HepG2 (cell line): Measurements from ENCODE around the gene TM4SF5. TPM values are rescaled to one million over a fixed set of nuclear protein-coding genes. Genes with fewer than 3 reads are reported as not detected.
A peak's percentile ranks its signal among the peaks of the same experiment; 100 is the strongest.

Experiments
- ATRX ChIP-seq: sonication (generic); formaldehyde crosslinking; IDR thresholded peaks from 2 replicates; pipeline ENCODE4 v1.4.0; 2020; ENCODE audit warnings: missing genetic modification reagents, borderline replicate concordance
- CEBPB ChIP-seq: IDR thresholded peaks from 2 replicates; pipeline ENCODE4 v1.6.1; 2011; ENCODE audit warnings: low read depth, low read length, improper control_type of control experiment, borderline replicate concordance
- DPF2 ChIP-seq: sonication (generic); formaldehyde crosslinking; IDR thresholded peaks from 2 replicates; pipeline ENCODE4 v1.4.0; 2020; ENCODE audit warnings: mild to moderate bottlenecking, low read depth, missing genetic modification reagents, borderline replicate concordance
- ETV5 ChIP-seq: IDR thresholded peaks from 2 replicates; pipeline ENCODE4 v1.6.1; 2018; ENCODE audit warnings: missing biosample characterization, missing genetic modification reagents, inconsistent platforms, borderline replicate concordance
- FOXM1 ChIP-seq: sonication (generic); formaldehyde crosslinking; IDR thresholded peaks from 2 replicates; pipeline ENCODE4 v1.5.0; 2020; ENCODE audit warnings: missing genetic modification reagents
- HES4 ChIP-seq: sonication (generic); formaldehyde crosslinking; IDR thresholded peaks from 2 replicates; pipeline ENCODE4 v1.9.0; 2021; ENCODE audit warnings: mild to moderate bottlenecking, missing genetic modification reagents, borderline replicate concordance
- HMG20B ChIP-seq: conservative IDR thresholded peaks from 2 replicates; pipeline ENCODE4 v1.6.1; 2016; ENCODE audit warnings: missing genetic modification reagents, missing compliant biosample characterization
- HOXA5 ChIP-seq: sonication (generic); formaldehyde crosslinking; IDR thresholded peaks from 2 replicates; pipeline ENCODE4 v1.4.0; 2020; ENCODE audit warnings: missing genetic modification reagents
- HOXA9 ChIP-seq: sonication (generic); formaldehyde crosslinking; IDR thresholded peaks from 2 replicates; pipeline ENCODE4 v1.8.1; 2022; ENCODE audit warnings: missing genetic modification reagents, mild to moderate bottlenecking, moderate library complexity, borderline replicate concordance
- KLF13 ChIP-seq: sonication (generic); formaldehyde crosslinking; IDR thresholded peaks from 2 replicates; pipeline ENCODE4 v1.4.0; 2020; ENCODE audit warnings: mild to moderate bottlenecking, missing genetic modification reagents
- MEIS1 ChIP-seq: sonication (generic); formaldehyde crosslinking; IDR thresholded peaks from 2 replicates; pipeline ENCODE4 v1.9.0; 2021; ENCODE audit warnings: mild to moderate bottlenecking, missing genetic modification reagents, moderate library complexity, borderline replicate concordance
- PAWR ChIP-seq: sonication (generic); formaldehyde crosslinking; IDR thresholded peaks from 2 replicates; pipeline ENCODE4 v1.4.0; 2020; ENCODE audit warnings: missing genetic modification reagents, mild to moderate bottlenecking, borderline replicate concordance
- RBM39 ChIP-seq: fragments of 200-400 bp; formaldehyde crosslinking; IDR thresholded peaks from one replicate; pipeline ENCODE4 v1.6.1; 2018; ENCODE audit warnings: antibody characterized with exemption, mild to moderate bottlenecking, low read depth, low read length; ENCODE audit not compliant: poor library complexity, severe bottlenecking
- RNF219 ChIP-seq: sonication (generic); formaldehyde crosslinking; IDR thresholded peaks from 2 replicates; pipeline ENCODE4 v1.5.0; 2020; ENCODE audit warnings: mild to moderate bottlenecking, missing genetic modification reagents
- SP140L ChIP-seq: sonication (generic); formaldehyde crosslinking; IDR thresholded peaks from 2 replicates; pipeline ENCODE4 v1.4.0; 2020; ENCODE audit warnings: missing genetic modification reagents, borderline replicate concordance
- ZBTB3 ChIP-seq: sonication (generic); formaldehyde crosslinking; IDR thresholded peaks from 2 replicates; pipeline ENCODE4 v1.4.0; 2020; ENCODE audit warnings: low read depth, mild to moderate bottlenecking, moderate library complexity, missing genetic modification reagents, borderline replicate concordance
- ZNF256 ChIP-seq: sonication (generic); formaldehyde crosslinking; conservative IDR thresholded peaks from 2 replicates; pipeline ENCODE4 v1.4.0; 2020; ENCODE audit warnings: missing genetic modification reagents
- ZNF572 ChIP-seq: sonication (generic); formaldehyde crosslinking; IDR thresholded peaks from 2 replicates; pipeline ENCODE4 v1.5.1; 2020; ENCODE audit warnings: mild to moderate bottlenecking, missing genetic modification reagents
- ZNF616 ChIP-seq: sonication (generic); formaldehyde crosslinking; IDR thresholded peaks from 2 replicates; pipeline ENCODE4 v1.5.0; 2020; ENCODE audit warnings: low read depth, mild to moderate bottlenecking, missing genetic modification reagents
- ZNF687 ChIP-seq: sonication (generic); formaldehyde crosslinking; IDR thresholded peaks from 2 replicates; pipeline ENCODE4 v1.5.1; 2020; ENCODE audit warnings: mild to moderate bottlenecking, missing genetic modification reagents, moderate library complexity
- ZNF747 ChIP-seq: sonication (generic); formaldehyde crosslinking; IDR thresholded peaks from 2 replicates; pipeline ENCODE4 v1.8.1; 2023; ENCODE audit warnings: missing genetic modification reagents, mild to moderate bottlenecking, borderline replicate concordance
- polyA plus RNA-seq, 8 experiments: library from polyadenylated mRNA; depleted of rRNA in 3 of 8; stranded (reverse) in 7 of 8; unstranded in 1 of 8; fragments of >200 nt; fragmentation: Illumina TruSeq in 4 of 8; extraction: Trizol in 4 of 8; gene quantifications; 2 replicates each; pipeline versions ENCODE4 v1.2.1 to v1.2.3, GENCODE V29; 2011 to 2016; ENCODE audit warnings: low read depth in 4 of 8, missing spikeins in 1 of 8, mixed read lengths in 1 of 8; ENCODE audit not compliant: insufficient read depth in 1 of 8
- total RNA-seq, 5 experiments: library from RNA; depleted of rRNA; stranded (reverse); fragments of >200 nt; fragmentation: Illumina TruSeq; extraction: Trizol; gene quantifications; 2 replicates each; pipeline ENCODE4 v1.2.3, GENCODE V29; 2016; ENCODE audit warnings: low read depth in 1 of 5

The TM4SF5 gene
- total and polyA plus RNA-seq, 2 of the 13 experiments (the other 11 are each of a cell fraction or from before 2014, with no cell fraction given), result 30.1 to 126 TPM

GRCh38 chr17:4788807-4789700, 17.4 kb downstream of the TM4SF5 start, which contains the start of gene GLTPD2 (continued):
- TF ChIP-seq HES4 (no peak), SP140L (CRISPR knock-in tag) (no peak), DPF2 (CRISPR knock-in tag) (no peak), ZNF616 (CRISPR knock-in tag) (no peak), MEIS1 (CRISPR knock-in tag) (peak; percentile 24; the same call in 1 of the 2 replicates), HOXA5 (no peak), PAWR (CRISPR knock-in tag) (no peak), ZBTB3 (no peak), ETV5 (CRISPR knock-in tag) (no peak; the same call in 1 of the 2 replicates), ATRX (CRISPR knock-in tag) (no peak), HOXA9 (CRISPR knock-in tag) (0 out of 2 replicates have a peak, but pooled peaks have one; percentile 1), ZNF687 (CRISPR knock-in tag) (peak; percentile 73), CEBPB (no peak), ZNF256 (no peak), KLF13 (CRISPR knock-in tag) (no peak), FOXM1 (CRISPR knock-in tag) (no peak), RNF219 (peak; percentile 87; the same call in 1 of the 2 replicates), ZNF572 (CRISPR knock-in tag) (no peak; the same call in 1 of the 2 replicates), ZNF747 (CRISPR knock-in tag) (no peak), HMG20B (CRISPR knock-in tag) (0 out of 2 replicates have a peak, but pooled peaks have one; percentile 37), RBM39 (peak; percentile 77)
